HG03095 (cell line): ENCODE results near the gene NOXA1.

Source experiments
- ATAC-seq: cut with Tn5 transposase; IDR thresholded peaks from one replicate; pipeline ENCODE4 v1.9.1; 2021; ENCODE audit warnings: moderate library complexity; ENCODE audit not compliant: unreplicated experiment

The NOXA1 gene

GRCh38 chr9:137423514-137424291 lies 510 bp downstream of the NOXA1 start:
- ATAC-seq, result peak; percentile 20

- ATAC-seq, result no peak
These were observed 3.0 kb downstream of the NOXA1 start for GRCh38 chr9:137426018-137426681.

GRCh38 chr9:137427454-137428310 lies 4.5 kb downstream of the NOXA1 start:
- no peak for ATAC-seq

GRCh38 chr9:137428311-137428630 lies 5.1 kb downstream of the NOXA1 start:
- ATAC-seq, result no peak

- ATAC-seq, result no peak
These were observed 5.8 kb downstream of the NOXA1 start for GRCh38 chr9:137428841-137429545.

GRCh38 chr9:137429546-137429890 lies 6.3 kb downstream of the NOXA1 start:
- no peak for ATAC-seq

GRCh38 chr9:137429974-137430722 lies 7.0 kb downstream of the NOXA1 start:
- no peak for ATAC-seq

- ATAC-seq, result no peak
These were observed 7.7 kb downstream of the NOXA1 start for GRCh38 chr9:137430723-137431415.

- ATAC-seq, result no peak
These were observed 8.3 kb downstream of the NOXA1 start for GRCh38 chr9:137431416-137431931.

GRCh38 chr9:137432687-137433348 lies 9.6 kb downstream of the NOXA1 start:
- ATAC-seq, result no peak

- ATAC-seq, result no peak
These were observed 10.2 kb downstream of the NOXA1 start for GRCh38 chr9:137433349-137433915.

- no peak for ATAC-seq
These were observed 10.8 kb downstream of the NOXA1 start for GRCh38 chr9:137433916-137434431.

GRCh38 chr9:137434498-137435380 lies 11.5 kb downstream of the NOXA1 start:
- no peak for ATAC-seq

- no peak for ATAC-seq
These were observed 12.2 kb downstream of the NOXA1 start for GRCh38 chr9:137435381-137435891.

- ATAC-seq, result no peak
These were observed 13.0 kb downstream of the NOXA1 start for GRCh38 chr9:137435980-137436760.

- no peak for ATAC-seq
These were observed 13.8 kb downstream of the NOXA1 start for GRCh38 chr9:137436761-137437600.
